HL-60 (cell line): ENCODE results near the gene CFAP74.

ENCODE experiments used
- DNase-seq, 2 experiments: peaks; one replicate each; pipeline ENCODE4 v3.0.0-alpha.2; 2010 to 2020; ENCODE audit warnings: low read depth in 1 of 2, low spot score in 1 of 2
- H3K27ac ChIP-seq: fragments of 250-450 bp; sonication (Bioruptor Pico); replicated peaks from 2 replicates; pipeline ENCODE4 v1.5.1; 2020; ENCODE audit warnings: mild to moderate bottlenecking, moderate library complexity
- H3K27me3 ChIP-seq: fragments of 250-450 bp; sonication (Bioruptor Pico); 2 replicates; pipeline ENCODE4 v1.5.1; 2021; ENCODE audit warnings: mild to moderate bottlenecking, moderate library complexity; ENCODE audit not compliant: insufficient read depth, poor library complexity, severe bottlenecking
- H3K4me3 ChIP-seq: replicated peaks from 2 replicates; pipeline ENCODE4 v1.5.1; 2011; ENCODE audit warnings: mild to moderate bottlenecking, control low read depth, low read length; ENCODE audit not compliant: insufficient read depth
- GABPA ChIP-seq: IDR thresholded peaks from 2 replicates; pipeline ENCODE4 v1.6.1; 2012; ENCODE audit warnings: low read depth
- POLR2AphosphoS5 ChIP-seq: IDR thresholded peaks from 2 replicates; pipeline ENCODE4 v1.6.1; 2012; ENCODE audit warnings: low read depth
- SPI1 ChIP-seq: IDR thresholded peaks from 2 replicates; pipeline ENCODE4 v1.6.1; 2012; ENCODE audit warnings: low read depth, mild to moderate bottlenecking, borderline replicate concordance
- TF ChIP-seq, protein P1 (sequence below): IDR thresholded peaks from one replicate; pipeline ENCODE4 v1.5.1; 2011; ENCODE audit warnings: low read length, control low read depth, inconsistent platforms; ENCODE audit not compliant: insufficient read depth
- TF ChIP-seq, protein P2 (sequence below): IDR thresholded peaks from 2 replicates; pipeline ENCODE4 v1.6.1; 2012; ENCODE audit warnings: low read depth; ENCODE audit not compliant: insufficient replicate concordance

The CFAP74 gene

DNA sequence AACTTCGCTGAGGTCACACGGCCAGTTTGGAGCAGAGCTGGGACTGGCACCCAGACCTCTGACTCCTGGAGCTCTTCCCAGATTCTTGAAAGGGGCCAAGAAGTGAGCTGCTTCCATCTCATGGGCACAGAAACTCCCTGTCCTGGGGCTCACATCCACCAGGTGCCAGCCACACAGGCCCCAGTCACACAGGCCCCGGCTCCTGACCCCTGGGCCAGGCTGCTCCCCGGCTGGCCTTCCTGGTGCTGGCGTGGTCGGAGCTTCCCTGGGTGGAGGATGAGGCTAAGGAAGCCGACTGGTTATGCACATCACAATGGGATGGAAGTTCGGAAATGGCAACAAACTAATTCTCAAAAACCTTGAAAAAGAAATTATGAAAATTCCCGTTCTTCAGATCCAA, 12.5 kb upstream of the CFAP74 start:
- H3K27me3 ChIP-seq: peaks cover 54% of the 10 kb centered on the region
- TF ChIP-seq SPI1 (no peak), POLR2AphosphoS5 (no peak), GABPA (no peak)
- TF ChIP-seq, protein P1, sequence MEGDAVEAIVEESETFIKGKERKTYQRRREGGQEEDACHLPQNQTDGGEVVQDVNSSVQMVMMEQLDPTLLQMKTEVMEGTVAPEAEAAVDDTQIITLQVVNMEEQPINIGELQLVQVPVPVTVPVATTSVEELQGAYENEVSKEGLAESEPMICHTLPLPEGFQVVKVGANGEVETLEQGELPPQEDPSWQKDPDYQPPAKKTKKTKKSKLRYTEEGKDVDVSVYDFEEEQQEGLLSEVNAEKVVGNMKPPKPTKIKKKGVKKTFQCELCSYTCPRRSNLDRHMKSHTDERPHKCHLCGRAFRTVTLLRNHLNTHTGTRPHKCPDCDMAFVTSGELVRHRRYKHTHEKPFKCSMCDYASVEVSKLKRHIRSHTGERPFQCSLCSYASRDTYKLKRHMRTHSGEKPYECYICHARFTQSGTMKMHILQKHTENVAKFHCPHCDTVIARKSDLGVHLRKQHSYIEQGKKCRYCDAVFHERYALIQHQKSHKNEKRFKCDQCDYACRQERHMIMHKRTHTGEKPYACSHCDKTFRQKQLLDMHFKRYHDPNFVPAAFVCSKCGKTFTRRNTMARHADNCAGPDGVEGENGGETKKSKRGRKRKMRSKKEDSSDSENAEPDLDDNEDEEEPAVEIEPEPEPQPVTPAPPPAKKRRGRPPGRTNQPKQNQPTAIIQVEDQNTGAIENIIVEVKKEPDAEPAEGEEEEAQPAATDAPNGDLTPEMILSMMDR: no peak
- TF ChIP-seq, protein P2, sequence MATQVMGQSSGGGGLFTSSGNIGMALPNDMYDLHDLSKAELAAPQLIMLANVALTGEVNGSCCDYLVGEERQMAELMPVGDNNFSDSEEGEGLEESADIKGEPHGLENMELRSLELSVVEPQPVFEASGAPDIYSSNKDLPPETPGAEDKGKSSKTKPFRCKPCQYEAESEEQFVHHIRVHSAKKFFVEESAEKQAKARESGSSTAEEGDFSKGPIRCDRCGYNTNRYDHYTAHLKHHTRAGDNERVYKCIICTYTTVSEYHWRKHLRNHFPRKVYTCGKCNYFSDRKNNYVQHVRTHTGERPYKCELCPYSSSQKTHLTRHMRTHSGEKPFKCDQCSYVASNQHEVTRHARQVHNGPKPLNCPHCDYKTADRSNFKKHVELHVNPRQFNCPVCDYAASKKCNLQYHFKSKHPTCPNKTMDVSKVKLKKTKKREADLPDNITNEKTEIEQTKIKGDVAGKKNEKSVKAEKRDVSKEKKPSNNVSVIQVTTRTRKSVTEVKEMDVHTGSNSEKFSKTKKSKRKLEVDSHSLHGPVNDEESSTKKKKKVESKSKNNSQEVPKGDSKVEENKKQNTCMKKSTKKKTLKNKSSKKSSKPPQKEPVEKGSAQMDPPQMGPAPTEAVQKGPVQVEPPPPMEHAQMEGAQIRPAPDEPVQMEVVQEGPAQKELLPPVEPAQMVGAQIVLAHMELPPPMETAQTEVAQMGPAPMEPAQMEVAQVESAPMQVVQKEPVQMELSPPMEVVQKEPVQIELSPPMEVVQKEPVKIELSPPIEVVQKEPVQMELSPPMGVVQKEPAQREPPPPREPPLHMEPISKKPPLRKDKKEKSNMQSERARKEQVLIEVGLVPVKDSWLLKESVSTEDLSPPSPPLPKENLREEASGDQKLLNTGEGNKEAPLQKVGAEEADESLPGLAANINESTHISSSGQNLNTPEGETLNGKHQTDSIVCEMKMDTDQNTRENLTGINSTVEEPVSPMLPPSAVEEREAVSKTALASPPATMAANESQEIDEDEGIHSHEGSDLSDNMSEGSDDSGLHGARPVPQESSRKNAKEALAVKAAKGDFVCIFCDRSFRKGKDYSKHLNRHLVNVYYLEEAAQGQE: no peak
- DNase-seq: no peak
- H3K4me3 ChIP-seq: no peak overlapping the region
- no peak overlapping the region for H3K27ac ChIP-seq

DNA sequence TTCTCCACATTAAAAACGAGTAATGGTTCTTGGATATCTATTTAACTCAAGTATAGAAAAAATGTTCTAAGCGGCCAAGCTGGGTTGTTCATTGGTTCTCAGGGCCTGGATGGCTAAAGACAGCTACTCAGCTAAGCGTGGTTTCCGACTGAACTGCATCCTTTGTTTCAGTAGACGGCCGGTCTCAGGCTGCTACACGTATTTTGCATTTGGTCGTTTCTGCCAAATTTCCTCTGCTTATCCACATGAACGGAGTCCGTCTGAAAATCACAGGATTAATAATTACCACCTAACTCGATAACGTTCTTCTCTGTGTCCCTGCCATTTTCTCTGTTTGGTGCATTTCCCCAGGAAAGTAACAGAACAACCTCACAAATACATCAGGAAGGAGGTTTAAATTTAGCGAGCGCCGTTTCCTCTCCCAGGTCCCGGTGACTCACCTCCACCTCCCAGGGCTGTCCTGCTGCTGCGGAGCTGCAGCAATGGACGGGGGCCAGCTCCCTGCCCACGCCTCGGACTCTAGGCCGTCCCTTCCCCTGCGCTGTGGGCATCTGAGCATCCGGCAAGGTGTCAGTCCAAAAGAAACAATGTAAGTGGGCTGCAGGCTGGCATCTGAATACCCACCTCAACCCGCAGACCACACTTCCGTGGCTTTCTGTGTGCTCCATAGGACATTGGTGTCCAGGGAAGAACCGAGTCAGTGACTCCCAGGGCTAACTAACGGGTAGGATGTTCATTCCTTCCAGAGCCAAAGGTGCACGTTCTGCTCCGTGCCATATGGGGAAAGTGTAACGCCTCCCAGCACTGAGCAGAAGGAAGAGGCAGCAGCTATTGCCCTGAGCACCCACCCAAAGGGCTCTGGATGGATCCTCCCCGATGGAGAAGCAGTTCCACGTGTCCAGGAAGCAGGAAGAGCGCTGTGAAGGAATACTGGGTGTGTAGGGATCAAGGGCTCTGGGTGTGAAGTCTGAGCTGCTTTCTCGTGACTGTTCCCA, 11.5 kb upstream of the CFAP74 start:
- H3K27ac ChIP-seq: no peak overlapping the region
- TF ChIP-seq SPI1: no peak
- TF ChIP-seq, protein P2: no peak
- no peak for TF ChIP-seq GABPA
- no peak for TF ChIP-seq POLR2AphosphoS5
- TF ChIP-seq, protein P1: no peak
- peaks cover 43% of the 10 kb centered on the region for H3K27me3 ChIP-seq
- no peak for DNase-seq
- no peak overlapping the region for H3K4me3 ChIP-seq

DNA sequence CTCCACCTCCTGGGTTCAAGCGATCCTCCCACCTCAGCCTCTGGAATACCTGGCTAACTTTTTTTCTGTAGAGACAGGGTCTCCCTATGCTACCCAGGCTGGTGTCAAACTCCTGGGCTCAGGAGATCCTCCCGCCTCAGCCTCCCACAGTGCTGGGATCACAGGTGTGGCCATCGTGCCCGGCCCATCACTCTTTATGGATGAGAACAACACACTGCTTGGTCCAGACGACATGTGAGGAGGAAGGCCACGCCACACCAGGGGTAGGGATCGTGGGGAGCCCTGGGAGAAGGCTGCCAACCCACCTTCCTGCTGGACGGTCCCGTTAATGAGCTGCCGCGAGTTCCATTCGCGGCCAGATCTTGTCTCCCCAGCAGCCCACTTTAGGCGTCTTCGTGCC, 10.6 kb upstream of the CFAP74 start:
- TF ChIP-seq, protein P1: no peak
- TF ChIP-seq SPI1 (no peak), POLR2AphosphoS5 (no peak), GABPA (no peak)
- TF ChIP-seq, protein P2: no peak
- H3K4me3 ChIP-seq: no peak overlapping the region
- peaks cover 38% of the 10 kb centered on the region for H3K27me3 ChIP-seq
- H3K27ac ChIP-seq: no peak overlapping the region
- DNase-seq: no peak
